Measurements from ENCODE around the gene BTBD2.

- TF ChIP-seq EP300 (IDR thresholded peaks at IDR 0.05) (no peak), POLR2A (IDR thresholded peaks at IDR 0.05) (no peak), CTCF (IDR thresholded peaks at IDR 0.05) (no peak), POLR2AphosphoS5 (IDR thresholded peaks at IDR 0.05) (no peak)
These were observed 1.9 kb downstream of the BTBD2 start for GRCh38 chr19:2013683-2013961.

Data from sigmoid colon (tissue), 4 donors.